ENCODE results near the gene EXOSC2. TPM values are rescaled to one million over a fixed set of nuclear protein-coding genes. Genes with fewer than 3 reads are reported as not detected.

EXOSC2 gene
- total RNA-seq, 4 donors from 2014 or later, result 2.2 to 17.1 (median 15.8) TPM

- H3K9me3 ChIP-seq, result no peaks in the 10 kb centered on the region
- no peaks in the 10 kb centered on the region for H3K27me3 ChIP-seq
- peak overlapping the region; percentile 78 to 97 (median 94) for H3K4me3 ChIP-seq
- H3K36me3 ChIP-seq, result no peaks in the 10 kb centered on the region
- peak; percentile 98 for DNase-seq
- 3% methylated on average over 39 of the region's 68 CpGs; no CpG with 5 or more reads in 1 of the 2 donors for WGBS, 2 donors (ENCODE audit: low coverage in 1 of 2)
- in situ Hi-C loops (cut with MboI; ENCODE audit: low pct_ligation_motif_present in 1 of 4, low pct_unique_long_range_greater_than_20kb in 1 of 4, low sequenced_read_pairs in 3 of 4), result loop anchor here in 1 of 4 donors (10.0 kb wide), 1 partner anchor 52 kb away; no protein-coding TSS in a partner anchor
- TF ChIP-seq POLR2A (IDR thresholded peaks at IDR 0.05) (peak; percentile 85), POLR2AphosphoS5 (IDR thresholded peaks at IDR 0.05) (peak; percentile 75 to 87 (median 86)), CTCF (IDR thresholded peaks at IDR 0.05) (no peak), EP300 (IDR thresholded peaks at IDR 0.05; ENCODE audit: low read depth) (no peak)
- H3K4me1 ChIP-seq, result peaks cover 0 to 44% (median 30%) of the 10 kb centered on the region in 4 donors
- H3K27ac ChIP-seq, result peak overlapping the region; percentile 96 to 99 (median 98)
- intact Hi-C loops (cut with DNase I; ENCODE audit: low total_unique reads), result loop anchor here (5.0 kb wide), 1 partner anchor 150 kb away; no protein-coding TSS in a partner anchor
These were observed 19.1 kb downstream of the EXOSC2 start for GRCh38 chr9:130712564-130713285.

- DNase-seq, result peak; percentile 29
- Histone ChIP-seq H3K27ac (peak overlapping the region; percentile 96 to 99 (median 98)), H3K4me3 (peak overlapping the region; percentile 78 to 97 (median 94)), H3K4me1 (peaks cover 0 to 41% (median 27%) of the 10 kb centered on the region in 4 donors), H3K36me3 (no peaks in the 10 kb centered on the region), H3K9me3 (no peaks in the 10 kb centered on the region), H3K27me3 (no peaks in the 10 kb centered on the region)
- TF ChIP-seq POLR2AphosphoS5 (IDR thresholded peaks at IDR 0.05), result no peak
- no peak for TF ChIP-seq POLR2A (IDR thresholded peaks at IDR 0.05)
- no peak for TF ChIP-seq EP300 (IDR thresholded peaks at IDR 0.05; ENCODE audit: low read depth)
- in situ Hi-C loops (cut with MboI; ENCODE audit: low pct_ligation_motif_present in 1 of 4, low pct_unique_long_range_greater_than_20kb in 1 of 4, low sequenced_read_pairs in 3 of 4) (loop anchor here in 1 of 4 donors (10.0 kb wide), 1 partner anchor 51 kb away; no protein-coding TSS in a partner anchor), intact Hi-C loops (cut with DNase I; ENCODE audit: low total_unique reads) (loop anchor here (5.0 kb wide), 1 partner anchor 149 kb away; no protein-coding TSS in a partner anchor)
- 0 to 1% methylated on average over 9 to 20 of the region's 37 CpGs for WGBS, 2 donors (ENCODE audit: low coverage in 1 of 2)
These were observed 19.8 kb downstream of the EXOSC2 start for GRCh38 chr9:130713286-130713960.

GRCh38 chr9:130714586-130715110, 21.1 kb downstream of the EXOSC2 start:
- Histone ChIP-seq H3K9me3 (no peaks in the 10 kb centered on the region), H3K27me3 (no peaks in the 10 kb centered on the region), H3K4me1 (peaks cover 0 to 41% (median 27%) of the 10 kb centered on the region in 4 donors), H3K4me3 (peak overlapping the region in 3 of 4 donors; percentile 78 to 97 (median 94)), H3K36me3 (no peaks in the 10 kb centered on the region), H3K27ac (peak overlapping the region; percentile 96 to 99 (median 98))
- no peak for TF ChIP-seq EP300 (IDR thresholded peaks at IDR 0.05; ENCODE audit: low read depth)
- no peak for TF ChIP-seq POLR2A (IDR thresholded peaks at IDR 0.05)
- no peak for TF ChIP-seq CTCF (IDR thresholded peaks at IDR 0.05)
- TF ChIP-seq POLR2AphosphoS5 (IDR thresholded peaks at IDR 0.05), result no peak
- no peak for DNase-seq
- 4 to 23% methylated on average over 5 to 7 of the region's 7 CpGs for WGBS, 2 donors (ENCODE audit: low coverage in 1 of 2)
- intact Hi-C loops (cut with DNase I; ENCODE audit: low total_unique reads) (loop anchor here (5.0 kb wide), 1 partner anchor 148 kb away; no protein-coding TSS in a partner anchor), in situ Hi-C loops (cut with MboI; ENCODE audit: low pct_ligation_motif_present in 1 of 4, low pct_unique_long_range_greater_than_20kb in 1 of 4, low sequenced_read_pairs in 3 of 4) (loop anchor here in 1 of 4 donors (10.0 kb wide), 1 partner anchor 50 kb away; no protein-coding TSS in a partner anchor)

GRCh38 chr9:130715270-130715669, 21.7 kb downstream of the EXOSC2 start:
- intact Hi-C loops (cut with DNase I; ENCODE audit: low total_unique reads) (no loop called here), in situ Hi-C loops (cut with MboI; ENCODE audit: low pct_ligation_motif_present in 1 of 4, low pct_unique_long_range_greater_than_20kb in 1 of 4, low sequenced_read_pairs in 3 of 4) (loop anchor here in 1 of 4 donors (10.0 kb wide), 1 partner anchor 50 kb away; no protein-coding TSS in a partner anchor)
- no peaks in the 10 kb centered on the region for H3K36me3 ChIP-seq
- no peaks in the 10 kb centered on the region for H3K9me3 ChIP-seq
- no peak for DNase-seq
- TF ChIP-seq EP300 (IDR thresholded peaks at IDR 0.05; ENCODE audit: low read depth) (no peak), POLR2AphosphoS5 (IDR thresholded peaks at IDR 0.05) (no peak), CTCF (IDR thresholded peaks at IDR 0.05) (no peak)
- H3K4me3 ChIP-seq, result peak overlapping the region in 3 of 4 donors; percentile 78 to 97 (median 94)
- 15 to 28% methylated on average over 3 of the region's 3 CpGs for WGBS, 2 donors (ENCODE audit: low coverage in 1 of 2)
- no peaks in the 10 kb centered on the region for H3K27me3 ChIP-seq
- H3K27ac ChIP-seq, result peak overlapping the region; percentile 96 to 99 (median 98)
- peaks cover 0 to 41% (median 27%) of the 10 kb centered on the region in 4 donors for H3K4me1 ChIP-seq
